Fibroblast of lung (primary cell): ENCODE measurements around the gene POPDC2. TPM values are rescaled to one million over a fixed set of nuclear protein-coding genes. Genes with fewer than 3 reads are reported as not detected.
A peak's percentile ranks its signal among the peaks of the same experiment; 100 is the strongest.

ENCODE experiments used
- DNase-seq, 2 donors: peaks; one replicate each; pipeline versions ENCODE4 v3.0.0 to v3.0.0-alpha.2; 2010; ENCODE audit warnings: low read depth in 2 of 2
- H2AFZ ChIP-seq: 2 replicates; pipeline ENCODE4 v1.5.1; 2012; ENCODE audit warnings: low read length, control low read depth, inconsistent platforms
- H3K27ac ChIP-seq: 2 replicates; pipeline ENCODE4 v1.5.1; 2011; ENCODE audit warnings: low read length, control low read depth; ENCODE audit not compliant: insufficient read depth
- H3K27me3 ChIP-seq: 2 replicates; pipeline ENCODE4 v1.5.1; 2011; ENCODE audit warnings: mild to moderate bottlenecking, low read length; ENCODE audit not compliant: control insufficient read depth, insufficient read depth
- H3K36me3 ChIP-seq: 2 replicates; pipeline ENCODE4 v1.5.1; 2011; ENCODE audit warnings: low read length; ENCODE audit not compliant: control insufficient read depth, insufficient read depth
- H3K4me1 ChIP-seq: 2 replicates; pipeline ENCODE4 v1.5.1; 2011; ENCODE audit warnings: low read length; ENCODE audit not compliant: control insufficient read depth, insufficient read depth; ENCODE audit errors: extremely low read depth
- H3K4me2 ChIP-seq: 2 replicates; pipeline ENCODE4 v1.5.1; 2011; ENCODE audit warnings: low read length, control low read depth; ENCODE audit not compliant: insufficient read depth; ENCODE audit errors: extremely low read depth
- H3K4me3 ChIP-seq, 4 experiments: fragments of 200-600 bp in 1 of 4; sonication (generic) in 1 of 4; replicated peaks in 1 of 4; 2 replicates each; pipeline ENCODE4 v1.5.1; 2011 to 2016; ENCODE audit warnings: low read length in 4 of 4, low read depth in 3 of 4, mild to moderate bottlenecking in 3 of 4, control low read depth in 2 of 4, inconsistent platforms in 1 of 4, mixed read lengths in 1 of 4; ENCODE audit not compliant: insufficient read depth in 1 of 4; ENCODE audit errors: control extremely low read depth in 1 of 4
- H3K79me2 ChIP-seq: 2 replicates; pipeline ENCODE4 v1.5.1; 2012; ENCODE audit warnings: mild to moderate bottlenecking, low read length, inconsistent platforms; ENCODE audit not compliant: control insufficient read depth, insufficient read depth
- H3K9ac ChIP-seq: 2 replicates; pipeline ENCODE4 v1.5.1; 2011; ENCODE audit warnings: mild to moderate bottlenecking, low read length, control low read depth; ENCODE audit not compliant: insufficient read depth
- H3K9me3 ChIP-seq: 2 replicates; pipeline ENCODE4 v1.5.1; 2012; ENCODE audit warnings: low read depth, low read length; ENCODE audit not compliant: control insufficient read depth, insufficient read depth
- H4K20me1 ChIP-seq: 2 replicates; pipeline ENCODE4 v1.5.1; 2011; ENCODE audit warnings: low read length; ENCODE audit not compliant: control insufficient read depth, insufficient read depth; ENCODE audit errors: extremely low read depth
- EZH2 ChIP-seq: IDR thresholded peaks from 2 replicates; pipeline ENCODE4 v1.5.1; 2012; ENCODE audit warnings: low read length, control low read depth, mild to moderate bottlenecking; ENCODE audit errors: missing control alignments
- polyA plus RNA-seq, 2 donors: library from polyadenylated mRNA; depleted of rRNA in 1 of 2; stranded (reverse) in 1 of 2; unstranded in 1 of 2; fragments of >200 nt; gene quantifications; 2 replicates each; pipeline ENCODE4 v1.2.1, GENCODE V29; 2011 to 2012; ENCODE audit warnings: missing spikeins in 1 of 2
- total RNA-seq: library from RNA; depleted of rRNA; stranded (reverse); fragments of >200 nt; gene quantifications from 2 replicates; pipeline ENCODE4 v1.2.1, GENCODE V29; 2014
- TF ChIP-seq, protein P1 (sequence below), 2 donors: IDR thresholded peaks in 1 of 2; conservative IDR thresholded peaks in 1 of 2; 1 replicate in 1 of 2; 2 replicates in 1 of 2; pipeline ENCODE4 v1.5.1; 2011 to 2012; ENCODE audit warnings: low read length in 2 of 2, control low read depth in 1 of 2, inconsistent platforms in 1 of 2, low read depth in 1 of 2, mild to moderate bottlenecking in 1 of 2

The POPDC2 gene
- total and polyA plus RNA-seq, 2 donors (not counting 1 experiment from before 2014, with no cell fraction given): 0.17 to 0.26 TPM

- no peak overlapping the region for H3K9ac ChIP-seq
- TF ChIP-seq, protein P1, sequence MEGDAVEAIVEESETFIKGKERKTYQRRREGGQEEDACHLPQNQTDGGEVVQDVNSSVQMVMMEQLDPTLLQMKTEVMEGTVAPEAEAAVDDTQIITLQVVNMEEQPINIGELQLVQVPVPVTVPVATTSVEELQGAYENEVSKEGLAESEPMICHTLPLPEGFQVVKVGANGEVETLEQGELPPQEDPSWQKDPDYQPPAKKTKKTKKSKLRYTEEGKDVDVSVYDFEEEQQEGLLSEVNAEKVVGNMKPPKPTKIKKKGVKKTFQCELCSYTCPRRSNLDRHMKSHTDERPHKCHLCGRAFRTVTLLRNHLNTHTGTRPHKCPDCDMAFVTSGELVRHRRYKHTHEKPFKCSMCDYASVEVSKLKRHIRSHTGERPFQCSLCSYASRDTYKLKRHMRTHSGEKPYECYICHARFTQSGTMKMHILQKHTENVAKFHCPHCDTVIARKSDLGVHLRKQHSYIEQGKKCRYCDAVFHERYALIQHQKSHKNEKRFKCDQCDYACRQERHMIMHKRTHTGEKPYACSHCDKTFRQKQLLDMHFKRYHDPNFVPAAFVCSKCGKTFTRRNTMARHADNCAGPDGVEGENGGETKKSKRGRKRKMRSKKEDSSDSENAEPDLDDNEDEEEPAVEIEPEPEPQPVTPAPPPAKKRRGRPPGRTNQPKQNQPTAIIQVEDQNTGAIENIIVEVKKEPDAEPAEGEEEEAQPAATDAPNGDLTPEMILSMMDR (conservative IDR thresholded peaks at IDR 0.05 in 1 of 2, IDR thresholded peaks at IDR 0.05 in 1 of 2; ENCODE audit: low read depth in 1 of 2, low read length in 2 of 2): no peak
- TF ChIP-seq EZH2: no peak
- no peaks in the 10 kb centered on the region for H3K27me3 ChIP-seq
- no peak for DNase-seq
- H2AFZ ChIP-seq: no peak overlapping the region
- H3K9me3 ChIP-seq: no peaks in the 10 kb centered on the region
- no peaks in the 10 kb centered on the region for H3K79me2 ChIP-seq
- H3K4me1 ChIP-seq: no peaks in the 10 kb centered on the region
- H4K20me1 ChIP-seq: no peaks in the 10 kb centered on the region
- no peak overlapping the region for H3K27ac ChIP-seq
- H3K4me2 ChIP-seq: no peak overlapping the region
- no peak overlapping the region for H3K4me3 ChIP-seq
- no peaks in the 10 kb centered on the region for H3K36me3 ChIP-seq
Observed at GRCh38 chr3:119652306-119653033, 7.9 kb downstream of the POPDC2 start.

DNA sequence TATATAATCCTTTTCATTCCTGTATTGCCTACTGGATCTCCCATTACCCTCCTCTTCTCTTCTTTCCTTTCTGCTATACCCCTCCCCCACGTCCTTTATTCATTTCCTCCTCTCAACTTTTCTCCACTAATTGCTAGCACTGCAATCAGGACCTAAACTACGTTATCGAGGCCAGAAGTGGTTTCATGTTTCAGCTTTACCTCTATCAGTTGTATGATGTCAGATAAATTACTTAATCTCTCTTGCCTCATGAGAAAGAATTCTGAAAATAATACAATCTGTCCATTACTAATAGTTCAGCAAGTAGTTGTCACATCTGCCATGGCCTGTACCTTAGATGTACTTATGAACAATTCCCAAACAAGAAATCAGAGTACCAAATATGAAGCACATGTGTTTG, 10.6 kb downstream of the POPDC2 start:
- TF ChIP-seq EZH2: no peak
- TF ChIP-seq, protein P1 (conservative IDR thresholded peaks at IDR 0.05 in 1 of 2, IDR thresholded peaks at IDR 0.05 in 1 of 2; ENCODE audit: low read depth in 1 of 2, low read length in 2 of 2): no peak
- no peak overlapping the region for H3K4me3 ChIP-seq
- no peak overlapping the region for H3K9ac ChIP-seq
- H3K27me3 ChIP-seq: no peaks in the 10 kb centered on the region
- no peak overlapping the region for H3K4me2 ChIP-seq
- H3K4me1 ChIP-seq: no peaks in the 10 kb centered on the region
- no peaks in the 10 kb centered on the region for H3K9me3 ChIP-seq
- no peaks in the 10 kb centered on the region for H4K20me1 ChIP-seq
- no peaks in the 10 kb centered on the region for H3K36me3 ChIP-seq
- H3K79me2 ChIP-seq: no peaks in the 10 kb centered on the region
- no peak overlapping the region for H2AFZ ChIP-seq
- no peak overlapping the region for H3K27ac ChIP-seq
- DNase-seq: peak; percentile 24 to 41

GRCh38 chr3:119647843-119648575, 12.4 kb downstream of the POPDC2 start:
- no peaks in the 10 kb centered on the region for H3K27me3 ChIP-seq
- DNase-seq: peak in 1 of 2 donors; percentile 84
- H3K27ac ChIP-seq: no peak overlapping the region
- H3K4me3 ChIP-seq: no peak overlapping the region
- TF ChIP-seq, protein P1 (conservative IDR thresholded peaks at IDR 0.05 in 1 of 2, IDR thresholded peaks at IDR 0.05 in 1 of 2; ENCODE audit: low read depth in 1 of 2, low read length in 2 of 2): no peak
- no peak for TF ChIP-seq EZH2
- no peak overlapping the region for H2AFZ ChIP-seq
- H3K79me2 ChIP-seq: no peaks in the 10 kb centered on the region
- no peaks in the 10 kb centered on the region for H3K9me3 ChIP-seq
- no peak overlapping the region for H3K9ac ChIP-seq
- peaks cover 5% of the 10 kb centered on the region for H3K4me1 ChIP-seq
- H3K4me2 ChIP-seq: no peak overlapping the region
- no peaks in the 10 kb centered on the region for H4K20me1 ChIP-seq
- no peaks in the 10 kb centered on the region for H3K36me3 ChIP-seq
